HG02852 (cell line): ENCODE results near the gene ARHGAP45.
A peak's percentile ranks its signal among the peaks of the same experiment; 100 is the strongest.
"Not testable (repeated sequence)": the region's sequence is repeated elsewhere in the genome, so short reads cannot be mapped to it uniquely, and the experiment has no call there.

Experiments used
- ATAC-seq: cut with Tn5 transposase; IDR thresholded peaks from one replicate; pipeline ENCODE4 v1.9.1; 2021; ENCODE audit warnings: mild to moderate bottlenecking, moderate library complexity; ENCODE audit not compliant: unreplicated experiment

The ARHGAP45 gene

GRCh38 chr19:1129084-1129483 is 62.1 kb downstream of the ARHGAP45 start:
- not testable (repeated sequence) for ATAC-seq

GRCh38 chr19:1129535-1129934 is 62.6 kb downstream of the ARHGAP45 start:
- no peak for ATAC-seq

GRCh38 chr19:1130771-1131717 is 64.1 kb downstream of the ARHGAP45 start:
- ATAC-seq, result no peak

GRCh38 chr19:1131718-1132551 is 65.0 kb downstream of the ARHGAP45 start:
- ATAC-seq, result peak; percentile 50

- ATAC-seq, result peak; percentile 4
Observed at GRCh38 chr19:1132552-1133383, 65.8 kb downstream of the ARHGAP45 start.

- peak; percentile 54 for ATAC-seq
Observed at GRCh38 chr19:1133471-1133929, 66.5 kb downstream of the ARHGAP45 start.

- ATAC-seq, result no peak
Observed at GRCh38 chr19:1134431-1134830, 67.5 kb downstream of the ARHGAP45 start.

GRCh38 chr19:1135454-1135853 is 68.5 kb downstream of the ARHGAP45 start:
- no peak for ATAC-seq

GRCh38 chr19:1136201-1136600 is 69.2 kb downstream of the ARHGAP45 start:
- ATAC-seq, result no peak
